Muscle layer of duodenum (tissue), 2 donors: ENCODE measurements around the gene PLXND1.
A peak's percentile ranks its signal among the peaks of the same experiment; 100 is the strongest.

Source experiments
- H3K27ac ChIP-seq: one replicate; pipeline ENCODE4 v1.7.0; 2013; ENCODE audit warnings: mild to moderate bottlenecking, low read length
- H3K27me3 ChIP-seq: one replicate; pipeline ENCODE4 v1.7.0; 2013; ENCODE audit warnings: low read depth, mild to moderate bottlenecking, control low read depth, low read length
- H3K36me3 ChIP-seq, 2 donors: one replicate each; pipeline ENCODE4 v1.7.0; 2013; ENCODE audit warnings: low read length in 2 of 2, control low read depth in 1 of 2, mild to moderate bottlenecking in 1 of 2; ENCODE audit not compliant: insufficient read depth in 2 of 2, control insufficient read depth in 1 of 2
- H3K4me1 ChIP-seq, 2 donors: one replicate each; pipeline ENCODE4 v1.7.0; 2013; ENCODE audit warnings: low read length in 2 of 2, mild to moderate bottlenecking in 2 of 2, control low read depth in 1 of 2, moderate library complexity in 1 of 2; ENCODE audit not compliant: insufficient read depth in 2 of 2, control insufficient read depth in 1 of 2
- H3K4me3 ChIP-seq, 2 donors: one replicate each; pipeline ENCODE4 v1.7.0; 2013; ENCODE audit warnings: low read length in 2 of 2, low read depth in 1 of 2, mild to moderate bottlenecking in 1 of 2
- H3K9me3 ChIP-seq, 2 donors: one replicate each; pipeline ENCODE4 v1.7.0; 2013; ENCODE audit warnings: low read length in 2 of 2, control low read depth in 1 of 2, mild to moderate bottlenecking in 1 of 2; ENCODE audit not compliant: control insufficient read depth in 1 of 2
- donor health status: healthy.

Gene PLXND1

DNA sequence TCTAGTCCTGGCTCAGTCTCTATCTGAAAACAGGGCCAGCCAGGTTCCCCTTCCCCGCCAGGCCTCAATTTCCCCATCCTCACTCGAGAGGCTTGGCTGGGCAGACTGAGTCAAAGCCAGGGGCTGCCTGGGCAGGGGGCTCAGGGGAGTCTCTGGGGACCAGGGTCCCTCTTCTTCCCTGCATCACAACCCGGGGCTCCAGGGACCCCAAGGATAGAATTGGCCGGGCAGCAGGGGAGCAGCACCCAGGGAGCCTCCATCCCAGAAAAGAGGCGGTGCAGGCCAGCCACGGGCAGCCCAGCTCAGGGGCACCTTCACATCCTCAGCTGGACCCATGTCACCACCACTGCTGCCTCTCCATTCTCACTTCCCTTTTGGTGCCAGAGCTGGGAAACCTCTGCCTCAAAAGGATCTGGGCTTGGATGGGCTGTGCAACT lies 13.3 kb upstream of the PLXND1 start:
- no peak overlapping the region for H3K27ac ChIP-seq
- H3K4me1 ChIP-seq: peaks cover 11 to 37% of the 10 kb centered on the region in 2 donors
- H3K27me3 ChIP-seq: no peaks in the 10 kb centered on the region
- H3K36me3 ChIP-seq: no peaks in the 10 kb centered on the region
- H3K9me3 ChIP-seq: no peaks in the 10 kb centered on the region
- H3K4me3 ChIP-seq: no peak overlapping the region

DNA sequence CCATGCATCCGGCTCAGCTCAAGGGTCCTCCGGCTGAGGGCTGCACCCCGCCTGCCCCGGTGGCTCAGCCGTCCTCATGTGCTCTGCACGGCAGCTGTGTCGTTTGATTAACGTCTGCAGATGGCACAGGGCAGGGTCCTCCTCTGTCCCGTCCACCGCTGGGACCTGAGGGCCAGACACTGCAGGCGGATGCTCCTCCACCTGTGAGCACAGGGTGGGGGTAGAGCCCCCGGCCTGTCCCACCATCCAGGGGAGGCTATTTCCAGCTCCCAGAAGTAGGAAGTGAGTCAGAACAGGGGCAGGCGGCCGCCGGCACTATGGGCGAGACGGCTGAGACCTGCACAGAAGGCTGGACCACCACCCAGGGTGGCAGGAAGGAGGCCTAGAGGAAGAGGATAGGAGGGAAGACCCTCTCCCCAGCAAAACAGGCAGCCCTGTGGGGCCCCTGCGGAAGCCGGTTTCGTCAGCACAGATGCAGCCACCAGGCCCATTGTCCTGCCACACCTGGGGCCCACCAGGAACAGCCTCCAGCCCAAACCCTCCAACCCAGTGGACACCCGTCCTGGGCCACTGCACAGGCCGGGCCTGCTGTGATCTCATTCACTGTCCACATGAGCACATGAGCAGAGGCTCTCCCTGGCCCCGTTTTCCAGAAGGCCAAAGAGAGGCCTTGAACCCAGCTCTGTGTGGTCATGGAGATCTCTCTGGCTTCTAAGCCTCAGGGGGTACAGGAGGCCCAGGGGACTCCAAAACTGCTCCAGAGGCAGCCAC lies 12.6 kb upstream of the PLXND1 start:
- no peaks in the 10 kb centered on the region for H3K36me3 ChIP-seq
- no peaks in the 10 kb centered on the region for H3K9me3 ChIP-seq
- no peak overlapping the region for H3K4me3 ChIP-seq
- peaks cover 11 to 32% of the 10 kb centered on the region in 2 donors for H3K4me1 ChIP-seq
- no peaks in the 10 kb centered on the region for H3K27me3 ChIP-seq
- H3K27ac ChIP-seq: no peak overlapping the region

DNA sequence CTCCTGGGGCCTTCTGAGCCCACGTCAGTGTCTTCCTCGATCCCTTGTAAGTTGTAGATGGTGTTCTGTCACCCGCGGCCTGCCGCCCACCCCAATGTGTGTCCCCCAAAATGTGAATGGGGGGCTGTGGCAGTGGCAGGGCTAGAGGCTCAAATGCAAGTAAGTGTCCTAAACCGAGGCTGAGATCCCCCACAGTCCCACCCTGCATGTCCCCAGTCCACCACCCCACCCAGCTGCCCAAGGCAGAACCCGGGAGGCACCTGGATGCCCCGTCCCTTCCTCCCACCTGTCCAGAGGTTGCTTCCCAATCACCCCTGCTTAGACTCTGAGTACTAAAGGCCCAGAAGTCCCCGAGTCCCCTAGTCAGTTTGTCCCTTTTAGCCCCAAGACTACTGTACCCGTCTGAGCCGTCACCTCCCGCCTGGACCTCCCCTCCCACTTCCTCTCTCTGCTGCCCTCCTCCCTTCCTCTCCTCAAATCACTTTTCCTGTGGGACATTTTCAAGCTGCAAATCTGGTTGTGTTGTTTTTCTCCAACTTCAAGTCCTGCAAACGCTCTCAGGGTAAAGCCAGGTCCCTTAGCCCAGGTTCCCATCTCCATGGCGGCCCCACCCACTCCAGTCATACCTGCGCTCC lies 11.8 kb upstream of the PLXND1 start:
- Histone ChIP-seq H3K27ac (no peak overlapping the region), H3K4me3 (no peak overlapping the region), H3K9me3 (no peaks in the 10 kb centered on the region), H3K4me1 (peaks cover 10 to 26% of the 10 kb centered on the region in 2 donors), H3K27me3 (no peaks in the 10 kb centered on the region), H3K36me3 (no peaks in the 10 kb centered on the region)

DNA sequence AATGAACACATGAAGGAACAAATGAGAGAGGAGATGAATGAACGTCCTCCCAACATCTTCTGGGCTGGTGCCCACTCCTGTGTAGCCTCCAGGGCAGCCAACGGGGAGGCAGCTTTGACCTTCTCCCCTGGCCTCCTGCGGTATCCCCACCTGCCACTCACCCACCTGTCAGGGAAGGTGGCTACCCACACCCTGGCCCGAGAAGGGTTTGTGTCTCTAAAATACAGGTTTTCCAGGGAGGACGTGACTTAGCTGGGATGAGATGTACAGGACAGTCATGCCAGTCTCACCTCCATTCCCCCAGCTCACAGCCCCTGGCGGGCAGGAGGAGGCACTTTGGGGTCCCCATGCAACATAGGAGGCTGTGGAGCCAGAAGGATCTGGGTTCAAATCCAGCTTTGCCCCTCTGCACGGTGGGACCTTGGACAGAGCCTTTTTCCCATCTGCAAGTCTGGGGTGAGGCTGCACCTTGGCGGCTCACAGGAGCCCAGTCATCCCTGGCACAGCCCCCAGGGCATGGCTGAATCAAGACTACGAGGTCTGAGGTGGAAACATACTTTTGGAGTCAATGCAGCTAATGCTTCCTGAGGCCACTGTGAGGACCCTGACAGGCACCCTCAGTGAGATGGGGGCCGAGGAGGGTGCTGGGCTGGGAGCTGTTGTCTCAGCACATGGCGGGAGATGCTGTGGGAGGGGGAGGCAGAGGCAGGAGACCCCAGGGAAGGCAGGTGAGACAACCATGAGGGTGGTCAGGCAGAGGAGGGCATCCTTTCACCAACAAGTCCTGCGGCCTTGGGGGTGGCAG lies 11.1 kb upstream of the PLXND1 start:
- Histone ChIP-seq H3K4me3 (no peak overlapping the region), H3K4me1 (peaks cover 5 to 21% of the 10 kb centered on the region in 2 donors), H3K9me3 (no peaks in the 10 kb centered on the region), H3K27ac (peak overlapping the region; percentile 48), H3K27me3 (no peaks in the 10 kb centered on the region), H3K36me3 (no peaks in the 10 kb centered on the region)

DNA sequence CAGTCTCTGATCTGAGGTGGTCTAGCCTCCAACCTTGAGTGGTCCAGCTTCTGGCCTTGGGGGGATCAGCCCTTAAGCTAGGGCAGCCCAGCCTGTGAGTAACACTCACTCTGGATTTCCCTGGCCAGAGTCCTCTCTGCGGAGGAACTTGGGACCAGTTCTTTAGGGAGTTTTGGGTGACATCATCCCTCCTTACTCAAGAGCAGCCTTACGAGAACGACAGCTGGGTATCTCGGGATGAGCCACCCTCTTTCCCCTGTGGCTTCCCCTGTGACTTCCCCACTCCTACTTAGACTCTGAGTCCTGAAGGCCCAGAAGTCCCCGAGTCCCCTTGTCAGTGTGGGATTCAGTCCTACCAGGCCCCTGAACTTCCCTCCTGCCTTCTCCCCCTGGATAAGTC lies 10.2 kb upstream of the PLXND1 start:
- no peaks in the 10 kb centered on the region for H3K27me3 ChIP-seq
- H3K9me3 ChIP-seq: no peaks in the 10 kb centered on the region
- no peaks in the 10 kb centered on the region for H3K36me3 ChIP-seq
- no peak overlapping the region for H3K4me3 ChIP-seq
- peak overlapping the region; percentile 48 for H3K27ac ChIP-seq
- H3K4me1 ChIP-seq: peaks cover 9 to 22% of the 10 kb centered on the region in 2 donors

DNA sequence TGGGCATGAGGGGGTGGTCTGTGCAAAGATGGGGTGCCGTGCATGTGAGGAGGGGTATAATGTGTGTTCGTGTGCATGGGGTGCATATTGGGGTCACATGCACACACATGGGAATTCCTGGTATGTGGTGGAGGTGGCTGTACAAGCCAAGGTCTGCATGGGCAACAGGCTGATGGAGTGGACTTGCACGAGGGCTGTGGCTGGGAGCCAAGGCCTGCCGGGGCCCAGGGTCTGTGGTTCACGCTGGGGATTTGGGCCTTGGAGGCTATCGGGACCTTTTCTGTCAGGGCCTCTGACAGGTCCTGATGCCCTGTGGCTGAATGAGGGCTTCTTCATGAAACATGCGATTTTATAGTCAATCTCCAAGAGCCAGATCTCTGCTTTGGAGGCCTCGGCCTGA lies 9.8 kb upstream of the PLXND1 start:
- H3K36me3 ChIP-seq: no peaks in the 10 kb centered on the region
- no peak overlapping the region for H3K27ac ChIP-seq
- H3K9me3 ChIP-seq: no peaks in the 10 kb centered on the region
- peaks cover 9 to 22% of the 10 kb centered on the region in 2 donors for H3K4me1 ChIP-seq
- no peak overlapping the region for H3K4me3 ChIP-seq
- no peaks in the 10 kb centered on the region for H3K27me3 ChIP-seq

DNA sequence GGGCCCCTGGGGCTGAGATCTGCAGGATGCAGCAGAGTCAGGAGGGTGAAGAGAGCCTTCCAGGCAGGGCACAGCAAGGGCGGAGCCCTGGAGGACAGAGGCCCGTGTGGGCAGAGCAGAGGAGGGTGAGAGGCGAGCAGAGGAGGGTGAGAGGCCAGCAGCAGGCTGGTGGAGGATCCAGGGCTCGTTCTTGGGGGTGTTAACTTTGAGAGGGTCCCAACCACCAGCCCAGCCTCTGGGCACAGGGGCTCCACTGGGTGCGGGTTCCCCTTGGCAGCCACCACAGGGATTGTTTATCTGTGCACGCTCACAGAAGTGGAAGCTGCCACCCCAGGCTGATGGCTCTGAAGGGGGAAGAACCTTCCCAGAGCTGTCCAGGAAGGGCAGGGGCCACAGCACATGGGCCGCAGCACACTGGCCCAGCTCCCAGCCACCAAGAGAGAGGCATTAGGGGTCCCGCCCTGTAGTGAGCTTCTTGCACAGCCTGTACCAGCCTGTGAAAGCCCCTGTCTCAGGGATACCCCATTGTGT lies 9.3 kb upstream of the PLXND1 start:
- Histone ChIP-seq H3K9me3 (no peaks in the 10 kb centered on the region), H3K27me3 (no peaks in the 10 kb centered on the region), H3K36me3 (no peaks in the 10 kb centered on the region), H3K4me3 (no peak overlapping the region), H3K4me1 (peaks cover 9 to 22% of the 10 kb centered on the region in 2 donors), H3K27ac (no peak overlapping the region)

DNA sequence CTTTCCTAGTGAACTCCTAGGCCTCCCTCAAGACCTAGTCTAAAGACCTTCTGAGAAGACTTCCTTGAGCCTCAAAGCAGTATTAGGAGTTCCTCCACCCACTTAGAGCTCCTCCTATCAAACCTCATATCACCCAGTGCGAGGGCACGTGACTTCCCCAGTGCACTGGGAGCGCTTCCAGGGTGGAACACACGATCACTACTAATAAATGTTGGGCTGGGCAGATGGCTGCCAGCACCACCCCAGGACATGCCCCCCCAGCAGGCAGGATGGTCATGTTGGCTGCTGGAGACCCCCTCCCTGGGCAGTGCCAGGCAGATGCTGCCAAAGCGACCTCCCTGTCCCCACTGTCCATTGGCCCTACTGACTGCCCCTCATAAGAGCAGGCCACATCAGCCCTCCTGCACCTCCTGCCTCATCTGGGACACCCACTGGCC lies 8.5 kb upstream of the PLXND1 start:
- no peaks in the 10 kb centered on the region for H3K36me3 ChIP-seq
- no peak overlapping the region for H3K27ac ChIP-seq

DNA sequence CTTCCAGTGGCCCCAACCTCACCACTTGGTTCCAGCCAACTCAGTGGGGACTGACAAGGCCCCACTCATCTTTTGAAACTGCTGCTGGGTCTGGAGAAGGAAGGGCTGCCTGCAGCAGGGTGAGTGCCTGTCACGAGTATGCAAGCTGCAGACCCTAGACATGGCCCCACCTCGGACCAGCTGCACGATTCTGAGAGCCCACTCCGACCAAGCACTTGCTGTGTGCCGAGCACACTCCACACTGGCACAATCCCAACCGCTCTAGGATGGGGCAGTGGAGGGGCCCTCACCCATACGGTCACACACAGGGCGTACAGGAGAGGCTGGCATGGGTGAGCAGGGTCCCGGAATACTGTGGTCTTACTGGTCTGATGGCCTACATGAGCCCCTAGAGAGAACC lies 8.0 kb upstream of the PLXND1 start:
- H3K4me3 ChIP-seq: no peak overlapping the region
- no peaks in the 10 kb centered on the region for H3K27me3 ChIP-seq
- H3K9me3 ChIP-seq: no peaks in the 10 kb centered on the region
- no peak overlapping the region for H3K27ac ChIP-seq
- H3K36me3 ChIP-seq: no peaks in the 10 kb centered on the region
- peaks cover 9 to 24% of the 10 kb centered on the region in 2 donors for H3K4me1 ChIP-seq

More for the DNA sequence above, 8.5 kb upstream of the PLXND1 start:
- Histone ChIP-seq H3K27me3 (no peaks in the 10 kb centered on the region), H3K4me3 (no peak overlapping the region), H3K9me3 (no peaks in the 10 kb centered on the region), H3K4me1 (peaks cover 9 to 22% of the 10 kb centered on the region in 2 donors)

DNA sequence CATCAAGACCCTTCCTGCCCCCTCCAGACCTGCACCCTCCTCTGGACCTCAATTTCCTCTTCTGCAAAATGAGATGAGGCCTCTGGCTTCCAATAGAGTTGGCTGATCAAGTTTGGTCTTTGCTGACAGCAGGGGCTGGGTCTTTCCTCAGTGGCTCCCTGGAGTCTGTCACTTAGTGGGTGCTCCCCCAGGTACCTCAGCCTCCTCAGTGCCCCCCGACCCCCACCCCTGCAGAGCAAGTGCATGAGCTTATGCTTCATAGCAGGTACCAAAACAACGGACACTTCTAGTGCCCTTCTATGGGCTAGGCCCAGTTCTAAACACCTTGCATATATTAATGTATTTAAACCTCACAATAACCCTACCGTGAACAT lies 6.9 kb upstream of the PLXND1 start:
- Histone ChIP-seq H3K4me1 (peaks cover 9 to 19% of the 10 kb centered on the region in 2 donors), H3K36me3 (no peaks in the 10 kb centered on the region), H3K27me3 (no peaks in the 10 kb centered on the region), H3K4me3 (no peak overlapping the region), H3K27ac (no peak overlapping the region), H3K9me3 (no peaks in the 10 kb centered on the region)
